Neural crest cell (in vitro differentiated cells): ENCODE data around the gene HDAC4. TPM values are rescaled to one million over a fixed set of nuclear protein-coding genes. Genes with fewer than 3 reads are reported as not detected.

ENCODE experiments used
- DNase-seq: peaks from one replicate; pipeline ENCODE4 v3.0.0; 2021; ENCODE audit warnings: low read depth, mixed read lengths, low spot score
- H3K27ac Mint-ChIP-seq: one replicate; pipeline ENCODE4 v1.8.0; 2021; ENCODE audit warnings: mild to moderate bottlenecking, mixed read lengths; ENCODE audit not compliant: unreplicated experiment
- H3K27me3 Mint-ChIP-seq: 2 replicates; pipeline ENCODE4 v1.8.0; 2021; ENCODE audit warnings: low read depth, mild to moderate bottlenecking, mixed read lengths
- H3K36me3 Mint-ChIP-seq: 2 replicates; pipeline ENCODE4 v1.8.0; 2021; ENCODE audit warnings: low read depth, mild to moderate bottlenecking, mixed read lengths
- H3K4me1 Mint-ChIP-seq: 2 replicates; pipeline ENCODE4 v1.8.0; 2021; ENCODE audit warnings: mixed read lengths
- H3K4me3 Mint-ChIP-seq: one replicate; pipeline ENCODE4 v1.8.0; 2021; ENCODE audit warnings: mild to moderate bottlenecking, mixed read lengths
- H3K9me3 Mint-ChIP-seq: 2 replicates; pipeline ENCODE4 v1.8.0; 2021; ENCODE audit warnings: mixed read lengths
- CTCF ChIP-seq: fragments of 200-600 bp; sonication (generic); conservative IDR thresholded peaks from 2 replicates; pipeline ENCODE4 v1.5.0; 2021; ENCODE audit warnings: antibody characterized with exemption, mild to moderate bottlenecking
- total RNA-seq: library from RNA; stranded (reverse); gene quantifications from 2 replicates; pipeline ENCODE4 v1.2.1, GENCODE V29; 2021

The HDAC4 gene
- total RNA-seq, 1 donor from 2014 or later = 52.1 TPM

DNA sequence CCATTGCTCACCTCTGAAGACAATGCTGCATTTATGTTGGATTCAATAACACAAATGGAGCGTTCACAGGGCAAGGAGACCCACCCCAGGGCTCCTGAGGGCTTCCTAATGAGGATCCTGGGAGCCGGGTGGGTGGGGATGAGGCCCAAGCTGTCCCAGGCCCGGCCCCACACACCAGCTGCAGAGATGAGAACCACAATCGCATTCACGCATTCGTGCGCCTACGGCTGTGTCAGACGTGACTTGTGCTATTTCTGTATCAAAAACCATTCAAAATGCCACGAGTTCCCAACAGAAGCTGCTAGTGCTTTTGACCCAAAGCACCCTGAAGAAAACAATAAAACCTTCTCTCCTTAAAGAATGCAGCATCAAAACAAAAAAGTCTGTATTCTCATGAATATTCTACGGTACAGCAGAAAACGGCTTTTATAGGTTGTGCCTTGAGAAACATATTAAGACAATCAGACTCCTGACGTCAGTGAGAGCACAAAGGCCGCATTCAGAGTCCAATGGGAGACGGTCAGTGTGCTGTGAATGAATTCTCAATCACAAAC is 205.4 kb downstream of the HDAC4 start:
- no peaks in the 10 kb centered on the region for H3K9me3 Mint-ChIP-seq
- peak overlapping the region; percentile 67 for H3K4me3 Mint-ChIP-seq
- peaks cover 81% of the 10 kb centered on the region for H3K4me1 Mint-ChIP-seq
- peaks cover 12% of the 10 kb centered on the region for H3K36me3 Mint-ChIP-seq
- H3K27ac Mint-ChIP-seq = peak overlapping the region; percentile 97
- H3K27me3 Mint-ChIP-seq = no peaks in the 10 kb centered on the region
- DNase-seq = peak; percentile 30
- no peak for TF ChIP-seq CTCF

- peaks cover 13% of the 10 kb centered on the region for H3K36me3 Mint-ChIP-seq
- peak overlapping the region; percentile 97 for H3K27ac Mint-ChIP-seq
- no peaks in the 10 kb centered on the region for H3K9me3 Mint-ChIP-seq
- peak overlapping the region; percentile 67 for H3K4me3 Mint-ChIP-seq
- no peak for DNase-seq
- H3K4me1 Mint-ChIP-seq = peaks cover 79% of the 10 kb centered on the region
- no peaks in the 10 kb centered on the region for H3K27me3 Mint-ChIP-seq
- no peak for TF ChIP-seq CTCF
Measured at GRCh38 chr2:239194731-239195317, 206.0 kb downstream of the HDAC4 start.

GRCh38 chr2:239193925-239194677 is 206.7 kb downstream of the HDAC4 start:
- H3K9me3 Mint-ChIP-seq = no peaks in the 10 kb centered on the region
- peak overlapping the region; percentile 71 for H3K27ac Mint-ChIP-seq
- H3K36me3 Mint-ChIP-seq = peaks cover 13% of the 10 kb centered on the region
- H3K27me3 Mint-ChIP-seq = no peaks in the 10 kb centered on the region
- TF ChIP-seq CTCF = peak; percentile 39
- DNase-seq = no peak
- no peak overlapping the region for H3K4me3 Mint-ChIP-seq
- H3K4me1 Mint-ChIP-seq = peaks cover 74% of the 10 kb centered on the region

DNA sequence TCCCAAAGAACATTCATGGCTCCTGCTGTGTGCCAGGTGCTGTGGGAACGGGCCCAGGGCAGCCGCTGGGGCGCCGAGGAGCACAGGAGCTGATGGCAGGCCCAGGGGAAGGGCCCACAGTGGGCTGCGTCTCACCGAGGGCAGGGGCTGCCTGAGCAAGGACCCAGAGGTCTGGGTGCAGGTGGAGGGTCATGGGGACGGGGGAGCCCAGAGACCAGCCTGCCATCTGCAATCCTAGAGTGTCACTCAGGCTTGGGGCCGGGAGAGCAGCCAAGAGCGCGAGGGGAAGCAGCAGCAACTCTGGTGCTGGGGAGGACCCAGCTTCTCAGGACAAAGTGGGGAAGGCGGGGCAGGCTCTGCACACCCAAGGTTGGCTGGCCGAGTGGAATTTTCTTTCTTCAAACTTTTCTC is 207.4 kb downstream of the HDAC4 start:
- no peak for DNase-seq
- Mint-ChIP-seq H3K27me3 (no peaks in the 10 kb centered on the region), H3K9me3 (no peaks in the 10 kb centered on the region), H3K4me3 (no peak overlapping the region), H3K27ac (peak overlapping the region; percentile 75), H3K36me3 (peaks cover 14% of the 10 kb centered on the region), H3K4me1 (peaks cover 68% of the 10 kb centered on the region)
- no peak for TF ChIP-seq CTCF

- Mint-ChIP-seq H3K4me3 (no peak overlapping the region), H3K27ac (no peak overlapping the region), H3K36me3 (peaks cover 18% of the 10 kb centered on the region), H3K27me3 (no peaks in the 10 kb centered on the region), H3K9me3 (no peaks in the 10 kb centered on the region), H3K4me1 (peaks cover 68% of the 10 kb centered on the region)
- no peak for TF ChIP-seq CTCF
- DNase-seq = no peak
Measured at GRCh38 chr2:239192975-239193374, 207.8 kb downstream of the HDAC4 start.
